OCI-LY1 (cell line): Measurements from ENCODE around the gene SMARCC1.

Experiments
- CTCF ChIP-seq: fragments of 200-600 bp; sonication (generic), shearing (Covaris generic); IDR thresholded peaks from 2 replicates; pipeline ENCODE4 v1.5.1; 2017; ENCODE audit warnings: mild to moderate bottlenecking, antibody characterized with exemption, low read length, moderate library complexity, mixed read lengths
- EZH2 ChIP-seq: fragments of 200-600 bp; sonication (generic), shearing (Covaris generic); IDR thresholded peaks from 2 replicates; pipeline ENCODE4 v1.8.0; 2017; ENCODE audit warnings: borderline replicate concordance, mixed run types, mild to moderate bottlenecking, antibody characterized with exemption, low read length, moderate library complexity, mixed read lengths

- TF ChIP-seq EZH2: no peak
- no peak for TF ChIP-seq CTCF
Observed at GRCh38 chr3:47692158-47692557, 89.5 kb downstream of the SMARCC1 start.
